H1 (cell line): ENCODE data around the gene RUFY2. TPM values are rescaled to one million over a fixed set of nuclear protein-coding genes. Genes with fewer than 3 reads are reported as not detected.

ENCODE experiments used
- CREB1 ChIP-seq: IDR thresholded peaks from 2 replicates; pipeline ENCODE4 v1.6.1; 2012; ENCODE audit warnings: inconsistent platforms
- RBBP5 ChIP-seq: IDR thresholded peaks from 2 replicates; pipeline ENCODE4 v1.7.1; 2012; ENCODE audit warnings: low read depth, mild to moderate bottlenecking, inconsistent platforms, low read length, moderate library complexity, borderline replicate concordance
- SIRT6 ChIP-seq: IDR thresholded peaks from one replicate; pipeline ENCODE4 v1.7.1; 2012; ENCODE audit warnings: low read length, inconsistent platforms
- TEAD4 ChIP-seq: IDR thresholded peaks from 2 replicates; pipeline ENCODE4 v1.6.1; 2012; ENCODE audit warnings: low read depth, low read length, inconsistent platforms, mixed read lengths
- polyA plus RNA-seq, 7 experiments: library from polyadenylated mRNA; depleted of rRNA in 3 of 7; stranded (reverse) in 5 of 7; unstranded in 2 of 7; fragments of >200 nt in 5 of 7; fragments of 200-250 nt in 2 of 7; gene quantifications; 1 replicate in 5 of 7; 2 replicates in 1 of 7; 4 replicates in 1 of 7; pipeline versions ENCODE4 v1.2.1 to v1.2.3, GENCODE V29; 2011 to 2013; ENCODE audit warnings: missing spikeins in 2 of 7, mixed read lengths in 2 of 7
- total RNA-seq: library from RNA; stranded (reverse); fragmentation: NEBNext Ultra II Directional; extraction: Animal tissue kit (Norgen Biotek cat#: 25700); gene quantifications from 2 replicates; pipeline ENCODE4 v1.2.1, GENCODE V29; 2021

Gene RUFY2
- total and polyA plus RNA-seq, 2 of the 8 experiments (the other 6 are each of a cell fraction or from before 2014, with no cell fraction given), result 3.4 to 12.0 TPM

- TF ChIP-seq TEAD4 (no peak), SIRT6 (no peak), RBBP5 (no peak), CREB1 (no peak)
Observed at GRCh38 chr10:68408898-68409518, 1.9 kb upstream of the RUFY2 start (continued).
